ENCODE results near the gene ZNF358.
A peak's percentile ranks its signal among the peaks of the same experiment; 100 is the strongest.

Gene ZNF358

DNA sequence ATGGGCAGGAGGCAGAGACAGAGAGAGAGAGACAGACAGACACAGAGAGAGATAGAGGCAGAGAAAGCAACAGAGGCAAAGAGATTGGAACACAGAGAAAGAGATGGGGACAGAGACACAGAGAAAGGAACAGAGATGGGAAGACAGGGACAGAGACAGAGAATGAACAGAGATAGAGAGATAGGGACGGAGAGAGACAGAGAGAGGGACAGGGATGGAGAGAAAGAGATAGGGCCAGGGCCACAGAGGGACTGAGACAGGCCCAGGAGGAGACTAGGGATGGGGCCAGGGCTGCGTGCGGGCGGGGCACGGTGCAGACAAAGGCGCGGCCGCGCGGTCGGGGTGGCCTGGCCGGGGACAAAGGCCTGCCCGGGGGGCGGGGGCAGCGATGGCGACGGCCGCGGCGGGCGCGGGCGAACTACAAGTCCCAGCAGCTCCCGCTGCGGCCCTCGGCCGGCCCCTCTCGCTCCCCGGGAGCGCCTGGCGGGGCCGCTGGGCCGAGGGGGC lies at the start of gene ZNF358:
Gene ZNF358, plus strand, starts transcription at position 459 of the 507 bp plus-strand sequence. CDS start 3,140 bp downstream, outside the sequence.
- peak; percentile 95 for DNase-seq (ENCODE audit: low spot score)

DNA sequence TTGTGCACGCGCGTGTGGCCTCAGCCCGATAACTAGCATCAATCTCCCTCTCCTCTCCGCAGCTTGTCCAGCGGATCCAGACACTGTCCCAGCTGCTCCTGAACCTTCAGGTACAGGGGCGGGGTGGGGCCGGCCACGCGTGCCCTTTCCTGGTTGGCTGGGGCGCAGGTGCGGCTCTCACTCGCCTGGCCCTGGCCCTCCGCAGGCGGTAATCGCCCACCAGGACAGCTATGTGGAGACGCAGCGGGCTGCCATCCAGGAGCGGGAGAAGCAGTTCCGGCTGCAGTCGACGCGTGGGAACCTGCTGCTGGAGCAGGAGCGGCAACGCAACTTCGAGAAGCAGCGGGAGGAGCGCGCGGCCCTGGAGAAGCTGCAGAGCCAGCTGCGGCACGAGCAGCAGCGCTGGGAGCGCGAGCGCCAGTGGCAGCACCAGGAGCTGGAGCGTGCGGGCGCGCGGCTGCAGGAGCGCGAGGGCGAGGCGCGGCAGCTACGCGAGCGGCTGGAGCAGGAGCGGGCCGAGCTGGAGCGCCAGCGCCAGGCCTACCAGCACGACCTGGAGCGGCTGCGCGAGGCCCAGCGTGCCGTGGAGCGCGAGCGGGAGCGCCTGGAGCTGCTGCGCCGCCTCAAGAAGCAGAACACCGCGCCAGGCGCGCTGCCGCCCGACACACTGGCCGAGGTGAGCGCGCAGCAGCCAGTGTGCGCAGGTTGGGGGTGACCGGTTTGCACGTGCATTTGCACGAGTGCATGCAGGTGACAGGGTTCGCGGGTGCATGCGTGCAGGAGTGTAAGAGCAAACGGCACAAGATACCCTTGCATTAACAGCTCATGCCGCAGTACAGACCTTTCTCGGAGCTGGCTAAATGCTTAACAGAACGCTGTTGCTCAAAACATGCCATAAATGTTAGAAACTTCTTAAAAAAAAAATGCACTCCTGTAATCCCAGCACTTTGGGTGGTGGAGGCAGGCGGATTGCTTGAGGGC lies 48.6 kb upstream of the ZNF358 start:
- no peak for DNase-seq (ENCODE audit: low spot score)

DNA sequence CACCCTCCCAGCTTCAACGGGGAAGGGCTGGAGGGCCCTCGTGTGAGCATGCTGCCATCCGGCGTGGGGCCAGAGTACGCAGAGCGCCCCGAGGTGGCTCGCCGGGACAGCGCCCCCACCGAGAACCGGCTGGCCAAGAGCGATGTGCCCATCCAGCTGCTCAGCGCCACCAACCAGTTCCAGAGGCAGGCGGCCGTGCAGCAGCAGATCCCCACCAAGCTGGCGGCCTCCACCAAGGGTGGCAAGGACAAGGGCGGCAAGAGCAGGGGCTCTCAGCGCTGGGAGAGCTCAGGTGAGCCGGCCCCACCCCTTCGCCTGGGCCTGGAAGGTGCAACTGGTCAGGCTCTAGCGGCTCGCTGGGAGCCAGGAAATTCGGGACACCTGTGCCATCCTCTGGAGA lies 47.1 kb upstream of the ZNF358 start:
- no peak for DNase-seq (ENCODE audit: low spot score)

DNA sequence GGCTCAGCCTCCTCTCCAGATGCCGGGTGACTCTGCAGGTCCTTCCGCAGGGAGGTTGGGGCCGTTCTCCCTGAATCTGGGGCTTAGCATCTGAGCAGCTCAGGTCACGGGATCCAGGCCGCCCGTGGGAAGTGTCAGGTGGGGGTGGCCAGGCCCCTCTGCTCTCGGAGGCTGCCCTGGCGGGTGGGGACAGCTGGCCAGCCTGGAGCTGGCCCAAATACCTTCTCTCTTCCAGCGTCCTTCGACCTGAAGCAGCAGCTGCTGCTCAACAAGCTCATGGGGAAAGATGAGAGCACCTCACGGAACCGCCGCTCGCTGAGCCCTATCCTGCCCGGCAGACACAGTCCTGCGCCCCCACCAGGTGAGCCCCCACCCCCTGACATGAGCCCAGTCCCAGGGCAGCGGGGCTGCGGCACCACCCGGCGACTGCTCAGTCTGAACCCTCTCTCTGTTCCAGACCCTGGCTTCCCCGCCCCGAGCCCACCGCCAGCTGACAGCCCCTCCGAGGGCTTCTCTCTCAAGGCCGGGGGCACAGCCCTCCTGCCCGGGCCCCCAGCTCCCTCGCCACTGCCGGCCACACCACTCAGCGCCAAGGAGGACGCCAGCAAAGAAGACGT lies 46.1 kb upstream of the ZNF358 start:
- no peak for DNase-seq (ENCODE audit: low spot score)

DNA sequence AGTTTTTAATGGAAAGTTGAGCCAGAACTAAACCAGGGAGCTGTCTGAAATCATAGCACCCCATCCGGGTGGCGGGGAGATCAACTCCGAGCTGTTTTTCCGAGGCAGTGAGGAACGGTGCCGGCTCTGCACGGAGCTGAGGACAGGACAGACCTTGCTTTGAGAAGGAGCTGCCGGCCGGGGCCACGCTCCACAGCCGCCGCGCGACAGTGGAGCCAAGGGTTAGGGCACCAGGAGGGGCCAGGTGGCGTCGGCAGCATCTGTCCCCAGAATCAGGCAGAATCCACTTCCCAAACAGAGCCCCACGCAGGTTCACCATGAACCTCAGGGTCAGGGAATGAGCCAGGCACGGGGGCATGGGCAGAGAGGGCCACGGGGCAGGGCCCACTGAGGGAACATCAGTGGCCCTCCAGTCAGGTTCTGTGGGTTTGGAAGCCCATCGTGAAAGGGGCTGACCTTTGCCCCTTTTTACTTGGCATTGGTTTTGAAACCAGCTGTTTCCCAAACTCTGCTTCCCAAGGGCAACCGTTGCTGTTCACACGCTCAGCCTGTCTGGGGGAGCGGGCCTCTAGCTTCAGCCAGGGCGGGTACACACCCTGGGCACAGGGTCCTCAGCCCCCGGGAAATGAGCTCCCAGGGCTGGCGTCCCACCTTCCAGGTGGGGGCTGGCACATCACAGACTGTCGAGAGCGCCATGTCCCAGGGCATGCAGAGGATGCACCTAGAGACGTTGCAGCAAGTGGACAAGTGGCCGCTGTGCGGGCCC lies 45.2 kb upstream of the ZNF358 start:
- no peak for DNase-seq (ENCODE audit: low spot score)

DNA sequence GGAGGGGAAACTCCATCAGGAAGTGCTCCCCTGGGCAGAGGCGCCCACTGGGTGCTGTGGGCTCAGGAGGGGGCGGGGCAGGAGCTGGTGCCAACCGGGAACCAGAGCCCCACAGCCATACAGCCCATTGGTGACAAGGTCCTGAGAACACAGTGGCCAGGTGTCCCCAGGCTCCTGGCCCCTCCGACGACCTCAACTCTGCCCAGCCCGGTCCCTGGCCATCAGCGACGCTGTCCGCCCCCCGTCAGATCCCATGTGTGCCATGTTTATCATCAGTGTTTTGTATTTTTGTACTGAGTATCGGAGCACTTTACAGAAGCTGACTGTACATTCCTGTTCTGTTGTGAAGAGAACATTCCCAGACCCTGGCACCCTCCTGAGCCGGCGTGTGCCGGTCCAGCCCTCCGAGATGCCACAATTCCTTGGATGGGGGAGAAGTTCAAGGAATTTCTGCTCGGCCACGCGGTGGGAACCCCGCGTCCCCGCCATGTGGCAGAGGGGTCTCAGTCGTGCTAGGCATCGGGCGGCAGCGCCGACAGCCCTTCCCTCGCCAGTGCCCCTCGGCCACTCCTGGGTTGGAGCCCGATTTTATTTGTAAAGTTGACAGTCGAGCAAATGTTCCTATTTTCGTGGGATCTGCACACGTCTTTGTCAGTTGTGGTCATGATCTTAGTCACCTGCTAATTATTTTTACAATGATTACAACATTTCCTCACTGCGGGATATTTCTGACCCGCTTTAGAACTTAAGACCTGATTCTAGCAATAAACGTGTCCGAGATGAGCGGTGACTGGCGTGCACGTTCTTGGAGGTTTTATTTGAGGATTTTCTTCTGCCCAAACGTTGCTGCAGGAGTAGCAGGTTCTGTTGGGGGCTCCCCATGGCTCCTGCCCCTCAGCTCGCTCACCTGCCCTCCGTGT lies 43.9 kb upstream of the ZNF358 start:
- no peak for DNase-seq (ENCODE audit: low spot score)

DNA sequence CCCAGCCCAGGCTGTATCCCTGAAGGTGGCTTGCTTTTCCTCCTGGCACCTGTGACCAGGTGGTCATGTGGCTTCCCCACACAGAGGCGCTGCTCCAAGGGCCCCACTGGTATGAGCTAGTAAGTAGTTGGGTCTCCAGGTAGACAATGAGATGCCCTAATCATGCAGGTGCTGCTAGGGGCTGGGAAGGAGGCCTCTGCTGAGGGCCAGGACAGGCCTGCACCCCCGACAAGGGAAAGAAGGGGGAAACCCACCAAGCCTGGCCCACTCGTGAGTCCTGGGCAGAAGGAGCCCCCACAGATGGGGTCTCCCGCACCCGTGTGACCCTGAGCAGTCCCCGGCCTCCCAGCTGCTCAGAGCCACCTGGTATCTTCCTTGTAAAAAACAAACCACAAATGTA lies 40.2 kb upstream of the ZNF358 start:
- no peak for DNase-seq (ENCODE audit: low spot score)

DNA sequence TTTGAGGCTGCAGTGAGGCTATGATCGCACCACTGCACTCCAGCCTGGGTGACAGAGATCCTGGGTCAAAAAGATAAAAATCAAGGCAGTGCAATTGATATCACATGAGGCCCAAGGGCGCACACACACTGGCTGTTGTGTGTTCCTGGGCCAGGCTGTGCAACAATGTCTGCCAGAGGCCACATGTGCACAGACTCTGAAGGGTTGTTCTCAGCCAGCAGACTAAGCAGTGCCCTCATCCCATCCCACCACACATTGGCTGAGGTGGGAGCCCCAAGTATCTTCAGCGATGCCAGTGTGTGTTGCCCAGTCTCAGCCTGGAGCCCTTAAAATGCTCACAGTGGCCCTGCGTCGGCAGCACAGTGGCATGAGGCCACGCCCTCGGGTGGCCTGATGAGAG lies 39.7 kb upstream of the ZNF358 start:
- DNase-seq (ENCODE audit: low spot score) = no peak

DNA sequence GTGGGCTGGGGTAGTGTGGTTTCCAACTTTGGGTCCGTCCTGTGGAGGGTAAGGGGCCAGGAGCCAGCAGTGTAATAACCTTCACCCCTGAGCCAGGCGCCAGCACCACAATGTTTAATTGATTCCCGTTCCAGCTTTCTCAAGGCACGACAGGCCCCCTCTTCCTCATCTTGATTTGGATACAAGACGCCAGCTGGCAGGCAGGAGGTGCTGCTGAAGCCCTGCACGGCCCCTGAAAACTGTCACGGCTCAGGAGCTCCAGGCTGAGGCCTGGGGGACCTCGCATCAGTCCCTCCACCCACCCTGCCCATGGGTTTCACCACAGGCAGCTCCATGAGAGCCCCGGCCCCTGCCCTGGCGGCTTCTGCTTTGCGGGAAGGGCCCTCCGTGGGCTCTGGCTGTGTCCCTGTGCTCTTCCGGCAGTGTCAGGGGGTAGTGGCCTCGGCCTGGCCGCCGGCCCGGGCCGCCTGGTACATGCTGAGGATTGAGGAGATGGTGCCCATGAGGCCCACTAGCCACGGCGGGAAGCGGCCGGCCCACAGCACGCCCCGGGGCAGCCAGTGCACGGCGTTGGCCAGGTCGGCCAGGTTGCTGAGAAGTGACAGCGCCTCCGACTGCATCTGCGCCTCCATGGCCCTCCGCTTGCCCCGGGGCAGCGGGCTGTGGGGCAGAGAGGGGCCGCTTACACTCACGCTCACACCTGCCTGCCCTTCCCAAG lies 39.0 kb upstream of the ZNF358 start:
- no peak for DNase-seq (ENCODE audit: low spot score)

DNA sequence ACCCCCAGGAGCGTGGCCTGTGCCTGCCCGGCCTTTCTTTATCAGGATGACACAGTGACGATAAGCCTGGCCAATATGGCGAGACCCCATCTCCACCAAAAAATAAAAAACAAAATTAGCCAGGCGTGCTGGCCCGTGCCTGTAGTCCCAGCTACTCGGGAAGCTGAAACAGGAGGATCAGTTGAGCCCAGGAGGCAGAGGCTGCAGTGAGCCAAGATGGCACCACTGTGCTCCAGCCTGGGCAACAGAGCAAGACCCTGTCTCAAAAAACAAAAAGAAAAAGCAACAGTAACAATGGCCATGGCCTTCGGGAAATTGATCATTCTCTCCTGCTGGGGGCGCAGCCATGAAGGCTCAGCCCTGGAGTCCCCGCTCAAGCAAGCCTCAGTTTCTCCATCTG lies 38.1 kb upstream of the ZNF358 start:
- no peak for DNase-seq (ENCODE audit: low spot score)

DNA sequence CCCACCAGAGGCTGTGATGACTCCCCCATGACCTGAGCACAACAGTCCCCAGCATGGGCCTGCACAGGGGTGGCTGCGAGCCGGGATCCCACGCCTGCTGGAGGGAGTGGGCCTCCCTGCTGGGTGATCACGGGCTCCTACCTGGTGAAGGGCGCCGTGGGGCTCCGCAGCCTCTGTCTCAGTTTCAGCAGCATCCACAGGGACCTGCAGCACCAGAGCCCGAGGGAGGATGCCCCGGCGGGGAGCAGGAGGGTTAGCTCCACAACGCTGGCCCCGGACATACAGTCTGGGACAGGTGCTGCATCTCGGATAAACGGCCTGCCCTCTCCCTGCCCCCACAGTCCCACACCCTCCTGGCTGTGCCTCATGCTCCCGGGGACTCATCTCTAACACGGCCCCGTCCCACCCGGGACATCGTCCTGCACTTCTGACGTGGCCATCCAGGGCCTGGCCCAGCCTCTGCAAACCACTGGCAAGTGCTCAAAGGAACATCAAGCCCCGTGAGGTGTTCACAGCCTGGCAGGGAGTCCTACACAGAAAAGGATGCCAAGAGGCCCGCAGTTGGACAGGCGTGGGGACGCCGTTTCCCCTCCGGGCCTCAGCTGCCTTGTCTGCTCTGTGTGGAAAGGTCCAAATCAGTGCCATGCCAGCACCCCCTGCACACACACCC lies 37.6 kb upstream of the ZNF358 start:
- DNase-seq (ENCODE audit: low spot score) = no peak

DNA sequence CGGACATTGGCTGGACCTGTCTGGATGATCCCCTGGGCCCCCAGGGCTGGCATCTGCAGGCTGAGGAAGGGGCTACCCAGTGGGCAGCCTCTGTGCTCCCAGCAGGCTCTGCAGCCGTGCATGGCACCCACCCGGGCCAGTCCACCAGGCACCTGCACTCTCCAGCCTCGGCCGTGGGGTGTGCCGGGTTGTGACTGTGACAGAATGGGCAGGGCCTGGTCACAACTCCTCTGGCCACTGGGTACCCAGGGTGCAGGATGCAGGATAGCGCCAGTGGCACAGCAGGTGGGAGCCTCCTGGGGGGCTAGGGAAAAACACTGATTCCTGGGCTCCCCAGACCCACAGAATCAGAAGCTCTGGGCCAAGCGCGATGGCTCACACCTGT lies 37.1 kb upstream of the ZNF358 start:
- DNase-seq (ENCODE audit: low spot score) = no peak

DNA sequence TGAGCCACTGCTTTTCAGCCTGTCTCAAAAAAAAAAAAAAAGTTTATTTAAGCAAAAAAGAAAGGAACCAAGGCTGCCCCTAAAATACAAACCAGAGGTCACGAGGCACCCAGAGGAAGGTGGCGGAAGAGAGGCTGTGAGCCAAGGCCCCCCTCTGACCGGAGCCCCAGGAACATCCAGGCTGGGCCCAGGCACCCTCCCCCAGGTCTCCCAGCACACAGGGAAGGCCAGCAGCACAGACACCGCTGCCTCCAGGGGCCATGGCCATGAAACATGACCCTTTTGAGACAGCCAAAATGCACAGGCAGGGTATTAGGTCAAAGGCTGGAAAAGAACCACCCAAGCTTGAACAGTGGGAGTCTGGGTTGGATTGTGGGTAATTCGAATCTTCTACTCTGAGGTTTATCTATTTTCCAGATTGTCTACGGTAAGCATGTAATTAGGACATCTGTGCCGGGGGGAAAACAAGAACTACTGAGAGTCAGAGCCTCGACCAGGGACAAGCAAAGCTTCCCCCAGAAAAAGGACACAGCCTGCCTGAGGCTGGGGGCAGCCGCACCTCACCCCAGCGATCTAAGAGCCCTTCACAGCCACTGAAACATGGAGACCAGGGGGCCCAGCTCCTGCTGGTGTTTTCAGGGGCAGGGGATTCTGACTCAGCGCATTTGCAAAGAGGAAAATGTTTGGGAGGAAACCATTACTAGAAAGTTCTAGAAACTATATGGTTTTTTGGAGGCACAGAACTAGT lies 35.5 kb upstream of the ZNF358 start:
- DNase-seq (ENCODE audit: low spot score) = no peak

DNA sequence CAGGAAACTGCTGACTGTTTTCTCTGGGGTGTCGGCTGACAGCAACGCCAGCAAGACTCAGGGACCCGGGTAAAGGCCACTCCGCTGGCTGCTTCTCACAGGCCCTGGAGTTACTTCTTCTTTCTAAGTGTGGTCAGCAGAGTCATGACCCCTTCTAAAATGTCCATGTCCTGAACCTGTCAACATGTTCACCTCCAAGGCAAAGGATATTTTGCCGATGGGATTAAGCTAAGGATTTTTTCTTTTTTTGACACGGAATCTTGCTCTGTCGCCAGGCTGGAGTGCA lies 35.0 kb upstream of the ZNF358 start:
- no peak for DNase-seq (ENCODE audit: low spot score)

DNA sequence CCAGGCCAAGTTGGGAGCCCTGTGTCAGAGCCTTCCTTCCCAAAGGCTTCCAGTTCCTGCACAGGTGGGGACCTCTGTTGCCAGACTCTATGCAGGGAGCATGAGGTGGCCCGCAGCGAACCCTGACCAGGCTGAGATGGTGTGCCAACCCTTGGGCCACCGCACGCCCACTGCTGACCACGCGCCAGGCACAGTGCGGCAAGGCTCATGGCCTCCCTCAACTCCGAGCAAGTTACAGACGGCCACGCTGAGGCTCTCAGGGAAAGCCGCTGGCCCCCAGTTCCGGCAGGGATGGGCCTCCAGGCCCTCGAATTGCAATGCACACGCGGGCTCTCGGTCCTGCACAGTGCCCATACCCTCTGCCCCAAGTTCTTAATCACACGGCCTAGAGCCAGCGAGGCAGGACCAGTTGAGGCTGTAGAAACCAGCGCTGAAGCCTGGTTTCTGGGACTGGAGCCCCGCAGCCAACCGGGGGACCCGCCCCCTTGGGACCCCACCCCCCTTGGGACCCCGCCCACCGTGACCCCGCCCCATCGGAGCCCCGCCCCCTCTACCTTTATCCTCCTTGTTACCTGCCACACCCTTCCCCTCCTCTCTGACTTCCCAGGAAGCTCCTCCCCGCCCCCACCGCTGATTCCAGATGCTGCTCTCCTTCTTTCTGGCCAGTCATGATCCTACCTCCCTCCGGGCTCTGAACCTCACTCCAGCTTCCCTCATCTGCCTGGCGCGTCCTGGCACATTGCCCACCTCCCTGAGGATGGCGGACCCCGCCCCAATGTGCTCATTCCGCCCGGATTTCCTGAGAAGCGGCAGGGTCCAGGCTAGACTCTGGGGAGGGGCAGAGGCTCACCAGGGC lies 33.1 kb upstream of the ZNF358 start:
- peak; percentile 30 for DNase-seq (ENCODE audit: low spot score)

DNA sequence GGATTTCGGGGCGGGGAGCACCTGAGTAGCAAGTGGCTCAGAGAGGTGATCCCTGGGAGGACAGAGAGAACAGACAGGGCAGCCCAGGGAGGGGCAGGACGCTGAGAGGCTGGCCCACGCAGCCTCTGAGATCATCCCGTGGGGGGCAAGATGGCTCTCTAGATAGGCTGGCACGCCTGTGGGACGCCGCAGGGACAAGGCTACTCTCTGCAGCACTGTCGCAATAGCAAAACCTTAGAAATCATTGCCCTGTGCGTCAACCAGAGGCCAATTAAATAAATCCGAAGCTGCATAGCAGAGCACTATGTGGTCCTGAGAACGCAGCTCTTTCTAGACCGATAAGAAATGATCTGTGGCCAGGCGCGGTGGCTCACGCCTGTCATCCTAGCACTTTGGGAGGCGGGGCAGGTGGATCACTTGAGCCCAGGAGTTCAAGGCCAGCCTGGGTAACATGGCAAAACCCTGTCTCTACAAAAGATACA lies 32.1 kb upstream of the ZNF358 start:
- DNase-seq (ENCODE audit: low spot score) = no peak

DNA sequence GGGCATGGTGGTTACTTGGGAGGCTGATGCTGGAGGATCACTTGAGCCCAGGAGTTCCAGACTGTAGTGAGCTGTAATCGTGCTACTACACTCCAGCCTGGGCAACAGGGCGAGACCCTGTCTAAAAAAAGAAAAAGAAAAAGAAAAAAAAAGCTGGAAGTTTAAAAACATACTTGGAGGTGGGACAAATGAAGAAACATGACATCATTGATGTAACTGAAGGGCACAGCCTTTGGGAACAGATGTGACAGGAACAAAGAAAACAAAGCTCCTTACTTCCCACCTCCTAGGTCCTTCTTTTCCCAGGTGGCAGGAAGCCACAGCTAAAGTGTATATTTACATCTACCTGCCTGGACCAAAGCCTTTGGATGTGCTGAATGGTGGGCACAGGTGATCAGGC lies 29.0 kb upstream of the ZNF358 start:
- DNase-seq (ENCODE audit: low spot score) = no peak

DNA sequence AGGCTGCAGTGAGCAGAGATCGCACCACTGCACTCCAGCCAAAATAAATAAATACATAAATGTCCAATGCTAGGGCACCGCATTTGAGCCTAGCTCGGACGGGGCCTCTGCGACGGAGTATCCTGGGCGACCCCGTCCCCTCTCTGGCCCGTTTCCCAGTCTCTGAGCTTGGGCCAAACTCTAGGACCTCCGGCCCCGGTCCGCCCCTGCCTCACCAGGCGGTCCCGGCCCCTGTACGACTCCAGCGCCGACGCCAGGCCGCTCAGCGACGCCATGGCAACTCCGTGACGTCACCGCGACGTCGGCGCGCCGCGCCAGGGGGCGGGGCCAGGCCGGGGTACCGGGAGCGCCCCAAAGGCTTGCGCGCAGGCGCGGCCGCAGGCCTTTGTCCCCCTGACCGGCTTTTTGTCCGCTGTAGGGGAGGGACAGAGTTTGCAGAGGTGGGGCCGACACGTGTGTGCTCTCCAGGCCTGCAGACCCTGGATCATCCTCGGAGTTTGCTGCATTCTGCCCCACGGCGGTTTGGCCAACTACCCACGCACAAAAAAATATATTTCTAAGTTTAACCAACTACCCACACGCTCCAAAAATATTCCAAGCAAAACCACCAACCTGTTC lies 27.1 kb upstream of the ZNF358 start, which contains the start of gene PEX11G:
Gene PEX11G, minus strand, starts transcription at position 300 of the 618 bp plus-strand sequence. Its CDS starts 25 bp downstream, at position 275.
- peak; percentile 100 for DNase-seq (ENCODE audit: low spot score)
